GM21825 (cell line): ENCODE data around the gene SETX.

Experiments
- ATAC-seq: cut with Tn5 transposase; IDR thresholded peaks from one replicate; pipeline ENCODE4 v1.9.1; 2021; ENCODE audit warnings: mild to moderate bottlenecking, moderate library complexity; ENCODE audit not compliant: unreplicated experiment

SETX gene

DNA sequence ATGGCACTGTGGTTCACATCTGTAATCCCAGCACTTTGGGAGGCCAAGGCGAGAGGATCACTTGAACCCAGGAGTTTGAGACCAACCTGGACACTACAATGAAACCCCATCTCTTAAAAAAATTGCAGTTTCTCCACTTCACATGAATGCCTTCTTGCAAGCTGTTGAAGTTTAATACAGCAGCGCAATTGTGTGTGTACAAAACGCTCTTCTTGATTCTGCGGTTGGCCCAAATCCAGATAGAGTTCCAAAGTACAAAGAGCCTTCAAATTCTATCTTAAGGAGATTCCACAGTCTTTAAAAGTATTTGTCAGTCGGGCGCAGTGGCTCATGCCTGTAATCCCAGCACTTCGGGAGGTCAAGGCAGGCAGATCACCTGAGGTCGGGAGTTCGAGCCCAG, 9.3 kb upstream of the SETX start:
- ATAC-seq, result no peak

GRCh38 chr9:132357764-132358163, 3.0 kb upstream of the SETX start:
- no peak for ATAC-seq

DNA sequence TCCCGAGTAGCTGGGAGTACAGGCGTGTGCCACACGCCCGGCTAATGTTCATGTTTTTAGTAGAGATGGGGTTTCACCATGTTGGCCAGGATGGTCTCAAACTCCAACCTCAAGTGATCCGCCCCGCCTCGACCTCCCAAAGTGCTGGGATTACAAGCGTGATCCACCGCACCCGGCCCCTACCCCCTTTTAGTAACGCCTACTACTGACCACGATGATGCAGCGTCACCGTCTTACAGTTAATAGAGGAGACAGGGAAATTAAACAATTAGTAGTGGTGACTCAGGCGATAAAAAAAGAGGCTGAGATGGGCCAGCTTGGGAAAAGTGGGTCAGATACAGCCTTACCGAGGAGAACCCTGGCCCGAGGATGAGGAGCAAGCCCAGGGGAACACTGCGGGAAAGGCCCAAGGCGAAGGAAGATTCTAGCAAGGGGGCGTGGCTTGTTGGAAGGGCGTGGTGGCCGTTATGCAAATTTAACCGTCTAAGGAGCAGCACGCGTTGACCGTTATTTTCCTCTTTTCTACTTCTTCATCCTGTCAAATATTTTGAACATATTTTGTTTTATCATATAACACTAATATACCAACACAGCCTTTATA, 1.6 kb upstream of the SETX start:
- ATAC-seq, result no peak

DNA sequence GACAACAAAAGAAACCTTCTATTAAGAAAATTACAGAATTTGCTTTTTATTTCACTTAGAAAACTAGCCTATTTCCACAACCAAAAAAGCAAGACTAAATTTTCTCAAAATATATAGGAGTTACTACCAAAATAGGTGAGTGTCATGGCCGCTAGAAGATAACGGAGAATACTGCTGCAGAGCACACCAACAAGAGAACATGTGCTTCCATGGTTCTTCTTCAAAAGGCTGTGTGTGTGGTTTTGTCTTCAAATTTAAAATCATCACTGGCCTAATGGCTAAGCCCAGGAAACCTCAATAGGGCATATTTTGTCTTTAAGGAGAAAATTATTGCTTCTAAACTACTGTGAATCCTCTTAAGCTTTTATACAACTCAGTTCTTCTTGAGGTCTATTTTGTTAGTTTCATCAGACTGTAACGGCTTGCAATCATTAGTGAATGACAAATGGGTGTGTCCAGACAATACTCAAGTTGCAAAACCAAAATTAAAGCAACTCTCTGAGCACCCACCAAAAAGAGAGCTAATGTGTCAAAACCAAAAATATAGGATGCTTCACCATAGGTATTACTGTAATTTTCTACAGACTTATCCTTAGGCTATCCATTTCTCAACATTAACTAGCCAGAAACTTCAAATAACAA, 3.3 kb downstream of the SETX start:
- ATAC-seq, result no peak

GRCh38 chr9:132350861-132351315, 3.9 kb downstream of the SETX start:
- no peak for ATAC-seq

- no peak for ATAC-seq
These were observed 6.1 kb downstream of the SETX start for GRCh38 chr9:132348676-132349075.

GRCh38 chr9:132346177-132346576, 8.6 kb downstream of the SETX start:
- ATAC-seq, result no peak

DNA sequence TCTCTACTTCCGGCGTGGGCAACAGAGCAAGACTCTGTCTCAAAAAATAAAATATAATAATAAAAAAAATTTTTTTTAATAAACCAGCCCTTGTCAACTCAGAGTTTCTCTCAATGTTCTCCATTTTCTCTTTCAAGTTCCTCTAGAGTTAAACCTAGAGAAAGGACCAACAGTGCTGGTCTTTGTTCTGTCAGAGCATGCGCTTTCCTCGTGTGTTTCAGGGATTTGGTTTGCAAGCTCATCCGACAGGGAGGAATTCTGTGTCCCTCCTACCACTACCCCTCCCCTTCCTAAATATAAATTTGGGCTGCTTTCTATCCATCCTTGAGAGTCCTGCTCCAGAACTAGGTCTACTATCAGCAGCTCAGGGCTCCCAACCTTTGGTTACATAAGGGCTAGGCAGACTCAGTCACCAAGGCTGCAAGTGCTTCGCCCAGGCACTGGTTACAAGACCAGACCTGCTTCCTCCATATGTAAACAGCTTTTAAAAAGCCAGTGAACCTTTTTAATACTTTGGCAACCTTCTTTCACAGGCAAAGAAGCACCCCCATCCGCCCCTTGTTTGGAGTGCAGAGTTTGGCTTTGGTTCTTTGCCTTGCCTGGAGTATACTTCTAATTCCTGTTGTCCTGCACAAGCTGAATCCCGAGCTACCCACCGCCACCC, 13.5 kb downstream of the SETX start:
- ATAC-seq, result no peak

DNA sequence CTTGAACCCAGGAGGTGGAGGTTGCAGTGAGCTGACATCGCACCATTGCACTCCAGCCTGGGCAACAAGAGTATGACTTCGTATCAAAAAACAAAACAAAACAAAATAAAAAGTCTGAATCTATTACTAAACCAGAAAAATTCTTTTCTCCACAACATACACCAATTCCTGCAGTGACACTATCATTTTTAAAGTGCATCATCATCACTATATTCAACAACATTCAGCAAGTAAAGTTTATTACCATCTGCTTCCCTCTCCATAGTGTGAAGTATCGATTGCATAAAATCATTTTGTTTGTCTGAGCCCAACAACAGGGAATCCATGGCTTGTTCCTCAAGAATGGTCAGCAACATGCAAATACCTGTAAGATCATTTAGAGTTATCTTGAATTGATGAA, 20.4 kb downstream of the SETX start:
- no peak for ATAC-seq

GRCh38 chr9:132333556-132333955, 21.2 kb downstream of the SETX start:
- no peak for ATAC-seq

GRCh38 chr9:132328580-132328979, 26.2 kb downstream of the SETX start:
- no peak for ATAC-seq

DNA sequence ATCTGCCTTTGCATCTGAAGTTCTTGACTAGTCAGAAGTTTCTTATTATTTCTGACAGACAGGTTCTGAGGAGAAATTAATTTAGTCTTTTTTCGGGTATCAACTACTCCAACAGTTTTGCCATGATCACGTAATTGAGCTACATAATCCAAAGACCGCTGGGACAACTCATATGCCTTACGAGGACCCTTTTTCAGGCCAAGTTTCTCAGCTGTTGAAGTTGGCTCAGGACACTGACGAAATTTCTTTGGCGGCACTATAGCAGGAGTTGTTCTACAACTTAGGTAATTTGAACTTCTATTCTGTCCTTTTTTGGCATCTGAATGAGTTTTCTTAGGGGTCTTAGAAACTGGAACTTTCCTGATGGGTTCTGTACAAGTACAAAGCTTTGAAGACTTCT, 27.2 kb downstream of the SETX start:
- ATAC-seq, result no peak

DNA sequence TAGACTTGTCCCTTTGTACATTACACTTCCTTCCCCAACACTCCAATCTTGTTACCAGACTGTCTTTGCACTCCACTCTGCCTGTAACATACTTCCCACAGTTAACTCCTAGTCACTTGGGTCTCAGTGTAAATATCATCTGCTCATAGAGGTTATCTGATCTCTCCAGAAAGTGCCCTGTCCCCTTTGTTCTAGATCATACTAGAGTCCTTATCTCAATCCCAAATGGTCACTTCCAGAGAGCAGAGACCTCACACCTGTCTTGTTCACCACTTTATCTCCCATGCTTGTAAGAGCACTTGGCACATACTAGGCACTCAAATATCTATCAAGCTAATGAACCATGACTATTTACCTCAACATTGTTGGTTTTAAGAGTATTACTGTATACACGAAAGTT, 30.4 kb downstream of the SETX start:
- ATAC-seq, result no peak

DNA sequence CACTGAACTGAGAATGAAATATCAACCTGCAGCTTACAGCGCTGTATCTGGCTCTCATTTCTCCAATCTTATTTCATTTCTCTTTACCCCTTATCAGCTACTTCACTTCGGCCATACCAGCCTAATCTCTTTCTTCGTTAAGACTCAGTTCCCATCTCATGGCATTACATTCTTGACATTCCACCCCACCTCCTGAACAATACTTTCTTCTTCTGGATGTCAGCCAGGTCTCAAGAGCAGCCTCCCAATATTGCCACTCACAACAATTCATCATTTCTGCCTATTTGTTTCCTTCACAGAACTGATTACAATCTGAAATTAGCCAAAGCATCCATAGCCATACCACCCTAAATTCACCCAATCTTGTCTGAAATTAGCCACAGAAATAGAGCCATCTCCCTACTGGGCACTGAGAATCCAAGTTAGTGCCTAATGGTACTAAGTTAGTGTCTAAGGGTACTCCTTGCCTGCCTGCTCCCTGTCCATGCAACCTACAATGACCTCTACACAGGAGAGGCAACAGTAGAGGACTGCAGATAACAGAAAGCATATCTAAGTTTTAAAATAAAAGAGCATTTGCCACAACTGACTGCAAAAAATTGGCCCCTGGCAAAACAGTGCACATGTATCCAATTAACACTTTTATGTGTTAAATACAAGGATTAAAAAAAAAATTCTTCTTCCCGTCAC, 35.2 kb downstream of the SETX start:
- ATAC-seq, result no peak

- ATAC-seq, result no peak
These were observed 41.9 kb downstream of the SETX start for GRCh38 chr9:132312873-132313272.

DNA sequence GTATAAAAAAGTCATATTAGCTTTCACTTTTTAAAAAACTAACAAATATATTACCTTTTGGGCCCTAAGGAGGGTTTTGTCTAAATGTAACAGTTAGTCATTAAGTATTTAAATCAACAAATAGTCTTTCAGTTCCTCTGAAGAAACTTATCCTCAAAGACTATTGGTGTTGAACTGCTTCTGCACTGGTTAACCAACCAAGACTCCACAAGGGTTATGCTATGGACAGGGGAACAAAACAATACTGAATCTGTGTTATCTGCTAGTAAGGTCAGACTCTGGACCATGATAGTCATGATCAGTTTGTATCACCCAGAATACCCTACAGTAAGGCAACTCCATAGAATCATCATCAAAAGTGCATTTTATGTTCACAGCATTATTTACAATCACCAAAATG, 42.4 kb downstream of the SETX start:
- no peak for ATAC-seq

GRCh38 chr9:132311978-132312377, 42.8 kb downstream of the SETX start:
- no peak for ATAC-seq

- ATAC-seq, result no peak
These were observed 45.7 kb downstream of the SETX start for GRCh38 chr9:132309056-132309455.

- no peak for ATAC-seq
These were observed 53.3 kb downstream of the SETX start for GRCh38 chr9:132301521-132301920.

DNA sequence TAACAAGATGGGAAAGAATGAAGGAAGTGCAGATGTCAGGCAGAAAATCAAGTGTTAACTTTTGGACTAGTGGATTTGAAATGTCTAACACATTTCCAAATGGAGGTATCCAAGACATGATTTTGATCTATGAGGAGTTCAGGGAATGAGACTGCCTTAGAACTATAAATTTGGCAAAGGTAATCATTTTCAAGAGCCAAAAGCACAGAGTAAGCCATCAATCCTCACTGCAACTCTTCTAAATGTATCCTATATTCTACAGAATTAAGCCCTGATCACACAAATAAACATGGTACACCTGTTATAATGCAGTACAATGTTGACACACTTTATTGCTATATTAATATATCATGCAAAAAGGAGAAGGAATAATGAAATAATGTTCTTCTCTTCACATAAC, 55.6 kb downstream of the SETX start:
- no peak for ATAC-seq

DNA sequence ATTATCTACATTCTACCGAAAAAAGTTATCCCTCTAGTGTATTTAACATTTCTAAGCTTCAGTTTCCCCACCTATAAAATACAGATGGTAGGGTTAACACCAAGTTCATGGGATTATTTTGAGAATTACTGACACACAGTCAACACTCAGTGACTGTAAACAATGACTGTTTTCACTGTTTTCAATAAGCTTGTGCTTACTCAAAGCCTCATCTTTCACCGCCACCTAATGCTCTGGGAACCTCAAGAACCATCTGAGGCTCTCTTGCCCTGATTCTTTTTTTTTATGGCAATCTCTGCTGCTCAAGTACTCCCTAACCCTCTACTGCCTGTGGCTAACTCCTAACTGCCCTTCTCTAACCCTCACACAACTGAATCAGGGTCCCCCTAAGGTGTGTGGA, 59.6 kb downstream of the SETX start:
- ATAC-seq, result no peak
